PC-3 (cell line): ENCODE results near the gene MIGA1.

Experiments used
- EZH2 ChIP-seq: fragments of 300-600 bp; sonication (generic); IDR thresholded peaks from one replicate; pipeline ENCODE4 v1.6.1; 2017; ENCODE audit warnings: antibody characterized with exemption, mild to moderate bottlenecking, low read length; ENCODE audit not compliant: unreplicated experiment
- TF ChIP-seq, protein P1 (sequence below): fragments of 300-600 bp; sonication (generic); conservative IDR thresholded peaks from 2 replicates; pipeline ENCODE4 v1.5.1; 2017; ENCODE audit warnings: antibody characterized with exemption, low read depth, mild to moderate bottlenecking, low read length

DNA sequence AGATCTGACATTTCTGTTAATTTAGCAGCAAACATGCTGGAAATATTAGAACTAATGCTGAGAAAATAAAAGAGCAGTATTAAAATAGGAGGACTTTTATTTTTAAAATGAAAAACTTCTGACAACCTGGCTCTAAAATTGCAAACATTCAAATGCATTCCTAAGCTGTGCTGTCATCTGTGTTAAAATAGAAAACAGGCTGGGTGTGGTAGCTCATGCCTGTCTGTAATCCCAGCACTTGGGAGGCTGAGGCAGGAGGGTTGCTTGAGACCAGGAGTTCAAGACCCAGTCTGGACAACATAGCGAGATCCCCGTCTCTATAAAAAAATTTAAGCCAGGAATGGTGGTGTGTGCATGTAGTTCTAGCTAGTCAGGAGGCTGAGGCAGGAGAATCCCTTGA, 44.6 kb downstream of the MIGA1 start:
- TF ChIP-seq, protein P1, sequence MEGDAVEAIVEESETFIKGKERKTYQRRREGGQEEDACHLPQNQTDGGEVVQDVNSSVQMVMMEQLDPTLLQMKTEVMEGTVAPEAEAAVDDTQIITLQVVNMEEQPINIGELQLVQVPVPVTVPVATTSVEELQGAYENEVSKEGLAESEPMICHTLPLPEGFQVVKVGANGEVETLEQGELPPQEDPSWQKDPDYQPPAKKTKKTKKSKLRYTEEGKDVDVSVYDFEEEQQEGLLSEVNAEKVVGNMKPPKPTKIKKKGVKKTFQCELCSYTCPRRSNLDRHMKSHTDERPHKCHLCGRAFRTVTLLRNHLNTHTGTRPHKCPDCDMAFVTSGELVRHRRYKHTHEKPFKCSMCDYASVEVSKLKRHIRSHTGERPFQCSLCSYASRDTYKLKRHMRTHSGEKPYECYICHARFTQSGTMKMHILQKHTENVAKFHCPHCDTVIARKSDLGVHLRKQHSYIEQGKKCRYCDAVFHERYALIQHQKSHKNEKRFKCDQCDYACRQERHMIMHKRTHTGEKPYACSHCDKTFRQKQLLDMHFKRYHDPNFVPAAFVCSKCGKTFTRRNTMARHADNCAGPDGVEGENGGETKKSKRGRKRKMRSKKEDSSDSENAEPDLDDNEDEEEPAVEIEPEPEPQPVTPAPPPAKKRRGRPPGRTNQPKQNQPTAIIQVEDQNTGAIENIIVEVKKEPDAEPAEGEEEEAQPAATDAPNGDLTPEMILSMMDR: no peak
- no peak for TF ChIP-seq EZH2
